HL-60 (cell line): ENCODE measurements around the gene CEND1.

Experiments
- DNase-seq, 2 experiments: peaks; one replicate each; pipeline ENCODE4 v3.0.0-alpha.2; 2010 to 2020; ENCODE audit warnings: low read depth in 1 of 2, low spot score in 1 of 2
- H3K27ac ChIP-seq: fragments of 250-450 bp; sonication (Bioruptor Pico); replicated peaks from 2 replicates; pipeline ENCODE4 v1.5.1; 2020; ENCODE audit warnings: mild to moderate bottlenecking, moderate library complexity
- H3K27me3 ChIP-seq: fragments of 250-450 bp; sonication (Bioruptor Pico); 2 replicates; pipeline ENCODE4 v1.5.1; 2021; ENCODE audit warnings: mild to moderate bottlenecking, moderate library complexity; ENCODE audit not compliant: insufficient read depth, poor library complexity, severe bottlenecking
- H3K4me3 ChIP-seq: replicated peaks from 2 replicates; pipeline ENCODE4 v1.5.1; 2011; ENCODE audit warnings: mild to moderate bottlenecking, control low read depth, low read length; ENCODE audit not compliant: insufficient read depth
- CTCF ChIP-seq: IDR thresholded peaks from one replicate; pipeline ENCODE4 v1.5.1; 2011; ENCODE audit warnings: low read length, control low read depth, inconsistent platforms; ENCODE audit not compliant: insufficient read depth
- GABPA ChIP-seq: IDR thresholded peaks from 2 replicates; pipeline ENCODE4 v1.6.1; 2012; ENCODE audit warnings: low read depth
- POLR2AphosphoS5 ChIP-seq: IDR thresholded peaks from 2 replicates; pipeline ENCODE4 v1.6.1; 2012; ENCODE audit warnings: low read depth
- REST ChIP-seq: IDR thresholded peaks from 2 replicates; pipeline ENCODE4 v1.6.1; 2012; ENCODE audit warnings: low read depth; ENCODE audit not compliant: insufficient replicate concordance
- SPI1 ChIP-seq: IDR thresholded peaks from 2 replicates; pipeline ENCODE4 v1.6.1; 2012; ENCODE audit warnings: low read depth, mild to moderate bottlenecking, borderline replicate concordance

Gene CEND1

DNA sequence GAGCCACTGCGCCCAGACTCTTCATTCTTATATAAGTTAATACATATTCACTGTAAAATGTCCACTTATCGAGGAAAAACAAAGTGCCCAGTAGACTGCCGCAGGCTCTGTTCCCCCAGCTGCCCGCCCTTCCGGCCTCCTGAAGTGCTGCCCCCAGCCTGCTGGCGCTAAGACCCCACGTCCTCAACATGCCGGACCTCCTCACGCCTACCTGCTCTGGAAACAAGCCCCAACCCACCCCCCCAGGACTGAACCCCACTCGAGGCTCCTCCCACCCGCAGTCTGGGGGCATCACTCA is 13.7 kb downstream of the CEND1 start:
- Histone ChIP-seq H3K27me3 (no peaks in the 10 kb centered on the region), H3K27ac (peak overlapping the region; percentile 83), H3K4me3 (peak overlapping the region; percentile 72)
- TF ChIP-seq GABPA: no peak
- no peak for TF ChIP-seq REST
- TF ChIP-seq CTCF: no peak
- no peak for TF ChIP-seq SPI1
- TF ChIP-seq POLR2AphosphoS5: no peak
- no peak for DNase-seq

DNA sequence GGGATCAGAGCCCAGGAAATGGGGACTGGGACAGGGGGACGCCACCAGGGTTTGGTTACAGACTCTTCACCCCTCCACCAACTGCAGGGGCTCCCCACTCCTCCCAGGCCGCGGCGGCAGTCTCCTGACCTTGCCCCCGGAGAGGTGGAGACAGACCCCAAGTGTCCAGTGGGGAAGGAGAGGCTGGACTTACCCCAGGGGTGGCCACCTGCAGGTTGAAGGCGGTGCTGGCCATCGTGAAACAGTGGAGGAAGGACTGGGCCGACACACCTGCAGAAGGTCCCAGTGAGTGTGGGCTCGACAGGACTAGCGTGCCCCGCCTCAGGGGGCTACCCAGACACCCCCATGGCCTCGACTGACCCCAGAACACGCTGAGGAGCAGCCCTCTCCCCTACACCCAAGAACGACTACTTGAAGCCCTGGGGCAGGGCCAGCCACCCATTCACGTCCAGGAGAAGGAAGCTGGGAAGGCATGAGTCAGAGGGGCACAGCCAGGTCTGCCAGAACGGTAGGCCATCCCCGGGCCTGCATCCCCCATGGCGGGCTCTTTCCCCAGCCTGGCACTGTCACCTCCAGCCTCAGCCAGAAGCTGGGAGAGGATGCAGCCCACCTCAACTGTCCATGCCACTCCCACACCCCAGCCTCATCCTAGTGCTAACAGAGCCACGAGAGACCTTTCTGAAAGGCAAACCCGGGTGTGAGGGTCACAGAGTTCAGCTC is 14.9 kb downstream of the CEND1 start:
- no peak for DNase-seq
- TF ChIP-seq REST (no peak), POLR2AphosphoS5 (peak; percentile 12; the same call in 1 of the 2 replicates)
- Histone ChIP-seq H3K27ac (no peak overlapping the region), H3K4me3 (peak overlapping the region; percentile 72), H3K27me3 (no peaks in the 10 kb centered on the region)

DNA sequence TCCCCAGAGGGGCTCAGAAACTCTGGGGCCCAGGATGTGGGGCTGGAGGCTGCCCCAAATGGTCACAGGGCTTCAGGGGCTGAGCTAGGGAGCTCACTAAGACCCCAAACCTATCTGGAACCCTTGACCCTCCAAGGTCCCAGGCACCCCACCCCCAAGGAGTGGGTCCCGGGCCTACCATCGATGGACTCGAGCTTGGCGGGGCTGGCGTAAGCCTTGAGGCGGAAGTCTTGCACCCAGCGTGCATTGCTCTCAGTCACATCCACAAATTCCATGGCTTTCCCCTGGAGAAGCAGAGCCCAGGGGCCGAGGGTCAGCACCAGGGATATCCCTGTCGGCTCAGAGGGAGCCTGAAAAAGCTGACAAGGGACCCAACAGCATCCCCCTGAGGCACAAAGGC is 16.1 kb downstream of the CEND1 start:
- Histone ChIP-seq H3K27me3 (no peaks in the 10 kb centered on the region), H3K4me3 (no peak overlapping the region), H3K27ac (no peak overlapping the region)
- no peak for DNase-seq
- TF ChIP-seq POLR2AphosphoS5 (no peak), REST (no peak), SPI1 (no peak), CTCF (no peak), GABPA (no peak)
